PFSK-1 (cell line): ENCODE results near the gene CDKN2C.

ENCODE experiments used
- POLR2AphosphoS5 ChIP-seq: IDR thresholded peaks from 2 replicates; pipeline ENCODE4 v1.6.1; 2012; ENCODE audit warnings: low read depth, mild to moderate bottlenecking, control low read depth, low read length, moderate library complexity
- SIN3A ChIP-seq: IDR thresholded peaks from 2 replicates; pipeline ENCODE4 v1.6.1; 2012; ENCODE audit warnings: mild to moderate bottlenecking, low read length, moderate library complexity, borderline replicate concordance; ENCODE audit not compliant: insufficient read depth
- TF ChIP-seq, protein P1 (sequence below), 2 experiments: IDR thresholded peaks; 2 replicates each; pipeline versions ENCODE4 v1.6.1 to v1.8.0; 2011 to 2012; ENCODE audit warnings: low read depth in 2 of 2, low read length in 2 of 2, control low read depth in 1 of 2, inconsistent platforms in 1 of 2, mild to moderate bottlenecking in 1 of 2, moderate library complexity in 1 of 2; ENCODE audit not compliant: insufficient read depth in 1 of 2

DNA sequence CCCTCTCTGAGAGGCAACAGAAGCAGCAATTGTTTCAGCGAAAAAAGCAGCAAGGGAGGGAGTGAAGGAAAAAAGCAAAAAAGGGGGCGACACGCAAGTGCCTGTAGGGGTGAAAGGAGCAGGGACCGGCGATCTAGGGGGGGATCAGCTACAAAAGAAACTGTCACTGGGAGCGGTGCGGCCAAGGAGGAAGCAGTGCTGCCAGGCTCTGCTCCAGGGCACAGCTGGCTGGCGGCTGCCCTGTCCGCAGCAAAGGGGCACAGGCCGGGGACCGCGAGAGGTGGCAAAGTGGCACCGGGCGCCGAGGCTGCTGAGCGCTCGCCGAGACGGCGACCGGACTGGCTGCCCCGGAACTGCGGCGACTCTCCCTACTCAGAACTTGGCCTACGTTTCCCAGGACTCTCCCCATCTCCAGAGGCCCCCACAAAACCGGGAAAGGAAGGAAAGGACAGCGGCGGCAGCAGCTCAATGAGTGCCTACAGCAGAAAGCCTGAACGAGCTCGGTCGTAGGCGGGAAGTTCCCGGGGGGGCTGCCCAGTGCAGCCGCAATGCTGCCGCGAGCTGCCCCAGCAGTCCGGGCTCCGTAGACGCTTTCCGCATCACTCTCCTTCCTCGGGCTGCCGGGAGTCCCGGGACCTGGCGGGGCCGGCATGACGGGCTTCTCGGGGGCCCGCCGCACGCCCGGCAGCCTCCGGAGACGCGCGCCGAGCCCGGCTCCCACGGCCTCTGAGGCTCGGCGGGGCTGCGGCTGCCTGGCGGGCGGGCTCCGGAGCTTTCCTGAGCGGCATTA, 1.0 kb upstream of the CDKN2C start:
- TF ChIP-seq, protein P1, sequence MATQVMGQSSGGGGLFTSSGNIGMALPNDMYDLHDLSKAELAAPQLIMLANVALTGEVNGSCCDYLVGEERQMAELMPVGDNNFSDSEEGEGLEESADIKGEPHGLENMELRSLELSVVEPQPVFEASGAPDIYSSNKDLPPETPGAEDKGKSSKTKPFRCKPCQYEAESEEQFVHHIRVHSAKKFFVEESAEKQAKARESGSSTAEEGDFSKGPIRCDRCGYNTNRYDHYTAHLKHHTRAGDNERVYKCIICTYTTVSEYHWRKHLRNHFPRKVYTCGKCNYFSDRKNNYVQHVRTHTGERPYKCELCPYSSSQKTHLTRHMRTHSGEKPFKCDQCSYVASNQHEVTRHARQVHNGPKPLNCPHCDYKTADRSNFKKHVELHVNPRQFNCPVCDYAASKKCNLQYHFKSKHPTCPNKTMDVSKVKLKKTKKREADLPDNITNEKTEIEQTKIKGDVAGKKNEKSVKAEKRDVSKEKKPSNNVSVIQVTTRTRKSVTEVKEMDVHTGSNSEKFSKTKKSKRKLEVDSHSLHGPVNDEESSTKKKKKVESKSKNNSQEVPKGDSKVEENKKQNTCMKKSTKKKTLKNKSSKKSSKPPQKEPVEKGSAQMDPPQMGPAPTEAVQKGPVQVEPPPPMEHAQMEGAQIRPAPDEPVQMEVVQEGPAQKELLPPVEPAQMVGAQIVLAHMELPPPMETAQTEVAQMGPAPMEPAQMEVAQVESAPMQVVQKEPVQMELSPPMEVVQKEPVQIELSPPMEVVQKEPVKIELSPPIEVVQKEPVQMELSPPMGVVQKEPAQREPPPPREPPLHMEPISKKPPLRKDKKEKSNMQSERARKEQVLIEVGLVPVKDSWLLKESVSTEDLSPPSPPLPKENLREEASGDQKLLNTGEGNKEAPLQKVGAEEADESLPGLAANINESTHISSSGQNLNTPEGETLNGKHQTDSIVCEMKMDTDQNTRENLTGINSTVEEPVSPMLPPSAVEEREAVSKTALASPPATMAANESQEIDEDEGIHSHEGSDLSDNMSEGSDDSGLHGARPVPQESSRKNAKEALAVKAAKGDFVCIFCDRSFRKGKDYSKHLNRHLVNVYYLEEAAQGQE (IDR thresholded peaks at IDR 0.05; ENCODE audit: insufficient read depth in 1 of 2, low read depth in 2 of 2, low read length in 2 of 2), result no peak
- TF ChIP-seq SIN3A, result peak; percentile 72; the same call in 1 of the 2 replicates
- TF ChIP-seq POLR2AphosphoS5, result 0 out of 2 replicates have a peak, but pooled peaks have one; percentile 74
